ENCODE results near the gene TFAP2A.

The TFAP2A gene

GRCh38 chr6:10414756-10415616, at the start of gene TFAP2A:
Gene TFAP2A (minus strand): TSS chr6:10415074. CDS start chr6:10414991, 83 bp downstream.
- DNase-seq (ENCODE audit: low read depth, low spot score) = peak; percentile 97

GRCh38 chr6:10463491-10464481, 48.9 kb upstream of the TFAP2A start:
- peak; percentile 23 for DNase-seq (ENCODE audit: low read depth, low spot score)

GRCh38 chr6:10463040-10463439, 48.2 kb upstream of the TFAP2A start:
- no peak for DNase-seq (ENCODE audit: low read depth, low spot score)

- DNase-seq (ENCODE audit: low read depth, low spot score) = no peak
These were observed 47.0 kb upstream of the TFAP2A start for GRCh38 chr6:10461850-10462249.

GRCh38 chr6:10460096-10460495, 45.2 kb upstream of the TFAP2A start:
- DNase-seq (ENCODE audit: low read depth, low spot score) = no peak

- DNase-seq (ENCODE audit: low read depth, low spot score) = no peak
These were observed 43.4 kb upstream of the TFAP2A start for GRCh38 chr6:10458287-10458686.

GRCh38 chr6:10453596-10453995, 38.7 kb upstream of the TFAP2A start:
- DNase-seq (ENCODE audit: low read depth, low spot score) = no peak

- peak; percentile 46 for DNase-seq (ENCODE audit: low read depth, low spot score)
These were observed 37.1 kb upstream of the TFAP2A start for GRCh38 chr6:10451828-10452509.

- no peak for DNase-seq (ENCODE audit: low read depth, low spot score)
These were observed 36.5 kb upstream of the TFAP2A start for GRCh38 chr6:10451394-10451793.

- no peak for DNase-seq (ENCODE audit: low read depth, low spot score)
These were observed 34.9 kb upstream of the TFAP2A start for GRCh38 chr6:10449751-10450150.

GRCh38 chr6:10448096-10448495, 33.2 kb upstream of the TFAP2A start:
- DNase-seq (ENCODE audit: low read depth, low spot score) = no peak

- no peak for DNase-seq (ENCODE audit: low read depth, low spot score)
These were observed 31.7 kb upstream of the TFAP2A start for GRCh38 chr6:10446548-10446947.

- DNase-seq (ENCODE audit: low read depth, low spot score) = no peak
These were observed 26.8 kb upstream of the TFAP2A start for GRCh38 chr6:10441655-10442009.

GRCh38 chr6:10441004-10441654, 26.3 kb upstream of the TFAP2A start:
- DNase-seq (ENCODE audit: low read depth, low spot score) = peak; percentile 68

GRCh38 chr6:10437891-10438290, 23.0 kb upstream of the TFAP2A start:
- no peak for DNase-seq (ENCODE audit: low read depth, low spot score)

- no peak for DNase-seq (ENCODE audit: low read depth, low spot score)
These were observed 19.4 kb upstream of the TFAP2A start for GRCh38 chr6:10434235-10434634.

GRCh38 chr6:10433322-10433721, 18.4 kb upstream of the TFAP2A start:
- DNase-seq (ENCODE audit: low read depth, low spot score) = peak; percentile 35

- DNase-seq (ENCODE audit: low read depth, low spot score) = peak; percentile 72
These were observed 16.7 kb upstream of the TFAP2A start for GRCh38 chr6:10431423-10432164.

GRCh38 chr6:10429638-10430427, 15.0 kb upstream of the TFAP2A start:
- DNase-seq (ENCODE audit: low read depth, low spot score) = peak; percentile 39

GRCh38 chr6:10426781-10427279, 12.0 kb upstream of the TFAP2A start:
- DNase-seq (ENCODE audit: low read depth, low spot score) = no peak

All from ELF-1 (cell line).